HEK293 (cell line): ENCODE measurements around the gene KDM4C.
"Not testable (repeated sequence)": the region's sequence is repeated elsewhere in the genome, so short reads cannot be mapped to it uniquely, and the experiment has no call there.

Source experiments
- CTCF ChIA-PET: fragments of 350-600 bp; formaldehyde crosslinking; extraction: SDS; loops from one replicate; lab custom pipeline; 2021; ENCODE audit warnings: antibody characterized with exemption; lab: Yijun Ruan, JAX
- POLR2A ChIA-PET: fragments of 300-600 bp; formaldehyde crosslinking; extraction: SDS; loops from one replicate; lab custom pipeline; 2020; ENCODE audit warnings: antibody characterized with exemption, inconsistent platforms; lab: Yijun Ruan, JAX
- H3K27ac ChIP-seq: fragments of 200-500 bp; sonication (Bioruptor generic); 2 replicates; pipeline ENCODE4 v1.5.1; 2014; ENCODE audit warnings: low read depth, low read length, control low read depth, inconsistent platforms; ENCODE audit errors: extremely low read depth
- H3K36me3 ChIP-seq, 2 experiments: fragments of 200-500 bp in 1 of 2; sonication (Bioruptor generic) in 1 of 2; 1 replicate in 1 of 2; 2 replicates in 1 of 2; pipeline ENCODE4 v1.5.1; 2014 to 2017; ENCODE audit warnings: inconsistent platforms in 2 of 2, low read length in 2 of 2; ENCODE audit not compliant: control insufficient read depth in 2 of 2, insufficient read depth in 1 of 2
- H3K4me1 ChIP-seq: fragments of 200-500 bp; sonication (Bioruptor generic); 2 replicates; pipeline ENCODE4 v1.5.1; 2014; ENCODE audit warnings: mild to moderate bottlenecking, low read length, inconsistent platforms; ENCODE audit not compliant: control insufficient read depth, insufficient read depth
- H3K4me3 ChIP-seq: 2 replicates; pipeline ENCODE4 v1.5.1; 2011; ENCODE audit warnings: low read depth, mild to moderate bottlenecking, control low read depth, low read length, moderate library complexity
- H3K9me3 ChIP-seq: fragments of 200-500 bp; sonication (Bioruptor generic); 2 replicates; pipeline ENCODE4 v1.5.1; 2014; ENCODE audit warnings: low read depth, low read length, inconsistent platforms; ENCODE audit not compliant: control insufficient read depth, insufficient read depth
- FEZF1 ChIP-seq: fragments of 450-650 bp; formaldehyde crosslinking; IDR thresholded peaks from 2 replicates; pipeline ENCODE4 v1.5.1; 2016; ENCODE audit warnings: missing biosample characterization, missing genetic modification characterization
- KLF8 ChIP-seq: fragments of 450-650 bp; formaldehyde crosslinking; IDR thresholded peaks from 2 replicates; pipeline ENCODE4 v1.5.1; 2016; ENCODE audit warnings: missing biosample characterization, missing genetic modification characterization
- OSR2 ChIP-seq: fragments of 450-650 bp; formaldehyde crosslinking; IDR thresholded peaks from 2 replicates; pipeline ENCODE4 v1.5.1; 2016; ENCODE audit warnings: missing biosample characterization, missing genetic modification characterization
- OVOL3 ChIP-seq: fragments of 450-650 bp; formaldehyde crosslinking; IDR thresholded peaks from 2 replicates; pipeline ENCODE4 v1.5.1; 2016; ENCODE audit warnings: missing biosample characterization, missing genetic modification characterization
- PRDM4 ChIP-seq: fragments of 450-650 bp; formaldehyde crosslinking; IDR thresholded peaks from 2 replicates; pipeline ENCODE4 v1.5.1; 2017; ENCODE audit warnings: missing biosample characterization, missing genetic modification characterization
- SCRT2 ChIP-seq: fragments of 450-650 bp; formaldehyde crosslinking; IDR thresholded peaks from 2 replicates; pipeline ENCODE4 v1.5.1; 2016; ENCODE audit warnings: missing biosample characterization, missing genetic modification characterization
- ZBTB26 ChIP-seq: fragments of 450-650 bp; formaldehyde crosslinking; optimal IDR thresholded peaks from 2 replicates; pipeline ENCODE3; 2016; ENCODE audit warnings: missing biosample characterization, mild to moderate bottlenecking, missing genetic modification characterization
- ZNF157 ChIP-seq: fragments of 450-650 bp; formaldehyde crosslinking; IDR thresholded peaks from 2 replicates; pipeline ENCODE4 v1.5.1; 2016; ENCODE audit warnings: missing biosample characterization, missing genetic modification characterization
- ZNF18 ChIP-seq: fragments of 450-650 bp; formaldehyde crosslinking; IDR thresholded peaks from 2 replicates; pipeline ENCODE4 v1.5.1; 2016; ENCODE audit warnings: missing biosample characterization, missing genetic modification characterization
- ZNF366 ChIP-seq: fragments of 450-650 bp; formaldehyde crosslinking; conservative IDR thresholded peaks from 2 replicates; pipeline ENCODE4 v1.5.1; 2016; ENCODE audit warnings: missing biosample characterization, missing genetic modification characterization
- ZNF555 ChIP-seq: fragments of 450-650 bp; formaldehyde crosslinking; conservative IDR thresholded peaks from 2 replicates; pipeline ENCODE4 v1.5.1; 2017; ENCODE audit warnings: missing biosample characterization, mild to moderate bottlenecking, missing genetic modification characterization, inconsistent platforms
- ZNF677 ChIP-seq: fragments of 450-650 bp; IDR thresholded peaks from 2 replicates; pipeline ENCODE4 v1.5.0; 2018; ENCODE audit warnings: missing biosample characterization, mild to moderate bottlenecking, missing genetic modification characterization, moderate library complexity
- ZNF747 ChIP-seq: fragments of 450-650 bp; formaldehyde crosslinking; IDR thresholded peaks from 2 replicates; pipeline ENCODE4 v1.5.1; 2016; ENCODE audit warnings: missing biosample characterization, missing genetic modification characterization
- ZNF792 ChIP-seq: fragments of 450-650 bp; formaldehyde crosslinking; IDR thresholded peaks from 2 replicates; pipeline ENCODE4 v1.5.1; 2016; ENCODE audit warnings: missing biosample characterization, missing genetic modification characterization
- TF ChIP-seq, protein P1 (sequence below): fragments of 450-650 bp; formaldehyde crosslinking; IDR thresholded peaks from 2 replicates; pipeline ENCODE4 v1.5.1; 2016; ENCODE audit warnings: missing biosample characterization, missing genetic modification characterization
- TF ChIP-seq, protein P2 (sequence below): fragments of 450-650 bp; formaldehyde crosslinking; conservative IDR thresholded peaks from 2 replicates; pipeline ENCODE4 v1.5.1; 2016; ENCODE audit warnings: low read depth, missing biosample characterization, missing genetic modification characterization

The KDM4C gene

DNA sequence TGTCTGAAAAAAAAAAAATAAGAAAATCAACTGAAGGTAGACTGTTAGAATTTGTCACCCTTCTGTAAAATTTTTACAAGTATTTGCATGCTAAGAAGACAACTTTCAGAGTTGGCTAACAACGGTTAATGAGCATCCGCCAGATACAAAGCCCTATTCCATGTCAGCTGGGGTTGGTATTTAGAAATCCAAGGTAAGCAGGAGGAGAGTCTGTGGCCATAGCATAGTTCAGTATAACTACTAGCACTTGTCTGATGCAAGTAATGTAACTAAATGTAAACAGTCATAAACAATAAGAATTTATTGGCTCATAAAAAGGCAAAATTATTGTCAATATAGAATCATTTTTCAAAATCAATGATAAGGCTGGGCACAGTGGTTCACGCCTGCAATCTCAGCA is 45.7 kb upstream of the KDM4C start (continued):
- no peak for TF ChIP-seq PRDM4 (tag by site-specific recombination)
- TF ChIP-seq, protein P1, sequence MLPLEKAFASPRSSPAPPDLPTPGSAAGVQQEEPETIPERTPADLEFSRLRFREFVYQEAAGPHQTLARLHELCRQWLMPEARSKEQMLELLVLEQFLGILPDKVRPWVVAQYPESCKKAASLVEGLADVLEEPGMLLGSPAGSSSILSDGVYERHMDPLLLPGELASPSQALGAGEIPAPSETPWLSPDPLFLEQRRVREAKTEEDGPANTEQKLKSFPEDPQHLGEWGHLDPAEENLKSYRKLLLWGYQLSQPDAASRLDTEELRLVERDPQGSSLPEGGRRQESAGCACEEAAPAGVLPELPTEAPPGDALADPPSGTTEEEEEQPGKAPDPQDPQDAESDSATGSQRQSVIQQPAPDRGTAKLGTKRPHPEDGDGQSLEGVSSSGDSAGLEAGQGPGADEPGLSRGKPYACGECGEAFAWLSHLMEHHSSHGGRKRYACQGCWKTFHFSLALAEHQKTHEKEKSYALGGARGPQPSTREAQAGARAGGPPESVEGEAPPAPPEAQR (tag by site-specific recombination), result no peak
- TF ChIP-seq KLF8, result no peak

- Histone ChIP-seq H3K27ac (no peak overlapping the region), H3K9me3 (no peaks in the 10 kb centered on the region), H3K4me3 (no peak overlapping the region), H3K36me3 (no peaks in the 10 kb centered on the region), H3K4me1 (no peaks in the 10 kb centered on the region)
- CTCF ChIA-PET, result no interaction called here
- no peak for TF ChIP-seq OVOL3 (tag by site-specific recombination)
- no peak for TF ChIP-seq ZBTB26 (tag by site-specific recombination)
- TF ChIP-seq FEZF1 (tag by site-specific recombination), result no peak
- TF ChIP-seq ZNF555 (tag by site-specific recombination), result no peak
- POLR2A ChIA-PET, result no interaction called here
These were observed 43.6 kb upstream of the KDM4C start for GRCh38 chr9:6714176-6714575.

DNA sequence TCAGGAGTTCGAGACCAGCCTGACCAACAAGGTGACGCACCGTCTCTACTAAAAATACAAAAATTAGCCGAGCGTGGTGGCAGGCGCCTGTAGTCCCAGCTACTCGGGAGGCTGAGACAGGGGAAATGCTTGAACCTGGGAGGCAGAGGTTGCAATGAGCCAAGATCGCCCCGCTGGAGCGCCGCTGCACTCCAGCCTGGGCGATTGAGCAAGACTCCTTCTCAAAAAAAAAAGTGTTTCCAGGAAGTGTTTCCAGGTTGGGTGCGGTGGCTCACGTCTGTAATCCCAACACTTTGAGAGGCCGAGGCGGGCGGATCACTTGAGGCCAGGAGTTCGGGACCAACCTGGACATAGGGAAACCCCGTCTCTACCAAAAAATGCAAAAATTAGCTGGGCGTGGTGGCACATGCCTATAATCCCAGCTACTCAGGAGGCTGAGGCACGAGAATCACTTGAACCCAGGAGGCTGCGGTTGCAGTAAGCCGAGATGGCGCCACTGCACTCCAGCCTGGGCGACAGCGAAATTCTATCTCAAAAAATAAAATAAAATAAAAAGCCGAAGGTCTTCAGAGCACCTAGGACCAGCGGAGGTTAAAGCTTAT is 42.5 kb upstream of the KDM4C start:
- H3K4me3 ChIP-seq, H3K36me3 ChIP-seq, CTCF ChIA-PET, H3K4me1 ChIP-seq, H3K27ac ChIP-seq, H3K9me3 ChIP-seq: not testable (repeated sequence)
- POLR2A ChIA-PET, result interaction anchor here (0.6 kb wide), 1 partner anchor 16 kb away, joined by 10 read pairs; no protein-coding TSS in a partner anchor

GRCh38 chr9:6715755-6716643 is 41.8 kb upstream of the KDM4C start:
- ChIA-PET POLR2A (interaction anchor here (0.6 kb wide), 1 partner anchor 15 kb away, joined by 10 read pairs; no protein-coding TSS in a partner anchor), CTCF (no interaction called here)
- no peak overlapping the region for H3K4me3 ChIP-seq
- H3K36me3 ChIP-seq, result no peaks in the 10 kb centered on the region
- no peaks in the 10 kb centered on the region for H3K9me3 ChIP-seq
- no peaks in the 10 kb centered on the region for H3K4me1 ChIP-seq
- no peak overlapping the region for H3K27ac ChIP-seq
- TF ChIP-seq OSR2 (tag by site-specific recombination), result no peak
- no peak for TF ChIP-seq ZNF792 (tag by site-specific recombination)
- no peak for TF ChIP-seq ZNF747 (tag by site-specific recombination)
- TF ChIP-seq ZNF677, result no peak
- no peak for TF ChIP-seq ZNF18
- TF ChIP-seq ZNF366 (tag by site-specific recombination), result no peak
- TF ChIP-seq, protein P2, sequence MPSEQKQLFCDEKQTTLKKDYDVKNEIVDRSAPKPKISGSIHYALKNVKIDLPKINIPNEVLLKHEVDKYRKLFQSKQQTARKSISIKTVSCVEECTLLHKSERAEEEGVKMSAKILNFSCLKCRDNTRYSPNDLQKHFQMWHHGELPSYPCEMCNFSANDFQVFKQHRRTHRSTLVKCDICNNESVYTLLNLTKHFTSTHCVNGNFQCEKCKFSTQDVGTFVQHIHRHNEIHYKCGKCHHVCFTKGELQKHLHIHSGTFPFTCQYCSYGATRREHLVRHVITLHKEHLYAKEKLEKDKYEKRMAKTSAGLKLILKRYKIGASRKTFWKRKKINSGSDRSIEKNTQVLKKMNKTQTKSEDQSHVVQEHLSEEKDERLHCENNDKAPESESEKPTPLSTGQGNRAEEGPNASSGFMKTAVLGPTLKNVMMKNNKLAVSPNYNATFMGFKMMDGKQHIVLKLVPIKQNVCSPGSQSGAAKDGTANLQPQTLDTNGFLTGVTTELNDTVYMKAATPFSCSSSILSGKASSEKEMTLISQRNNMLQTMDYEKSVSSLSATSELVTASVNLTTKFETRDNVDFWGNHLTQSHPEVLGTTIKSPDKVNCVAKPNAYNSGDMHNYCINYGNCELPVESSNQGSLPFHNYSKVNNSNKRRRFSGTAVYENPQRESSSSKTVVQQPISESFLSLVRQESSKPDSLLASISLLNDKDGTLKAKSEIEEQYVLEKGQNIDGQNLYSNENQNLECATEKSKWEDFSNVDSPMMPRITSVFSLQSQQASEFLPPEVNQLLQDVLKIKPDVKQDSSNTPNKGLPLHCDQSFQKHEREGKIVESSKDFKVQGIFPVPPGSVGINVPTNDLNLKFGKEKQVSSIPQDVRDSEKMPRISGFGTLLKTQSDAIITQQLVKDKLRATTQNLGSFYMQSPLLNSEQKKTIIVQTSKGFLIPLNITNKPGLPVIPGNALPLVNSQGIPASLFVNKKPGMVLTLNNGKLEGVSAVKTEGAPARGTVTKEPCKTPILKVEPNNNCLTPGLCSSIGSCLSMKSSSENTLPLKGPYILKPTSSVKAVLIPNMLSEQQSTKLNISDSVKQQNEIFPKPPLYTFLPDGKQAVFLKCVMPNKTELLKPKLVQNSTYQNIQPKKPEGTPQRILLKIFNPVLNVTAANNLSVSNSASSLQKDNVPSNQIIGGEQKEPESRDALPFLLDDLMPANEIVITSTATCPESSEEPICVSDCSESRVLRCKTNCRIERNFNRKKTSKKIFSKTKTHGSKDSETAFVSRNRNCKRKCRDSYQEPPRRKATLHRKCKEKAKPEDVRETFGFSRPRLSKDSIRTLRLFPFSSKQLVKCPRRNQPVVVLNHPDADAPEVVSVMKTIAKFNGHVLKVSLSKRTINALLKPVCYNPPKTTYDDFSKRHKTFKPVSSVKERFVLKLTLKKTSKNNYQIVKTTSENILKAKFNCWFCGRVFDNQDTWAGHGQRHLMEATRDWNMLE (tag by site-specific recombination), result no peak
- TF ChIP-seq SCRT2 (tag by site-specific recombination), result no peak
- no peak for TF ChIP-seq ZNF157 (tag by site-specific recombination)
